Kidney (tissue), 14 donors: ENCODE measurements around the gene HEMK1. TPM values are rescaled to one million over a fixed set of nuclear protein-coding genes. Genes with fewer than 3 reads are reported as not detected.

Experiments
- DNase-seq, 5 donors: peaks; one replicate each; pipeline ENCODE4 v3.0.0-alpha.2; 2013 to 2020
- FAIRE-seq: peaks from 2 replicates; lab custom pipeline; 2012; peaks lifted over from hg19 to GRCh38; lab: Jason Lieb, UNC
- H3K27ac ChIP-seq, 2 donors: one replicate each; pipeline ENCODE4 v1.7.0; 2013; ENCODE audit warnings: low read depth in 2 of 2, low read length in 2 of 2, inconsistent platforms in 1 of 2
- H3K27me3 ChIP-seq: one replicate; pipeline ENCODE4 v1.7.1; 2013; ENCODE audit warnings: low read length, inconsistent platforms; ENCODE audit not compliant: control insufficient read depth, insufficient read depth
- H3K36me3 ChIP-seq, 3 donors: one replicate each; pipeline versions ENCODE4 v1.7.0 to v1.7.1; 2013; ENCODE audit warnings: low read length in 3 of 3, control low read depth in 1 of 3, inconsistent platforms in 1 of 3; ENCODE audit not compliant: insufficient read depth in 3 of 3, control insufficient read depth in 2 of 3
- H3K4me1 ChIP-seq, 3 donors: one replicate each; pipeline versions ENCODE4 v1.7.0 to v1.7.1; 2013; ENCODE audit warnings: low read length in 3 of 3, inconsistent platforms in 1 of 3, low read depth in 1 of 3; ENCODE audit not compliant: control insufficient read depth in 2 of 3, insufficient read depth in 2 of 3
- H3K4me3 ChIP-seq, 3 donors: one replicate each; pipeline versions ENCODE4 v1.7.0 to v1.8.1; 2013; ENCODE audit warnings: low read length in 3 of 3, control low read depth in 1 of 3, inconsistent platforms in 1 of 3
- H3K9ac ChIP-seq, 3 donors: one replicate each; pipeline versions ENCODE4 v1.7.0 to v1.7.1; 2013; ENCODE audit warnings: low read length in 3 of 3, control low read depth in 1 of 3, inconsistent platforms in 1 of 3
- H3K9me3 ChIP-seq, 3 donors: one replicate each; pipeline versions ENCODE4 v1.7.0 to v1.7.1; 2013; ENCODE audit warnings: low read length in 3 of 3, control low read depth in 1 of 3, inconsistent platforms in 1 of 3; ENCODE audit not compliant: control insufficient read depth in 2 of 3, insufficient read depth in 1 of 3
- CTCF ChIP-seq: IDR thresholded peaks from 3 replicates; pipeline ENCODE4 v1.5.1; 2012; ENCODE audit warnings: mild to moderate bottlenecking, moderate library complexity, borderline replicate concordance; ENCODE audit not compliant: insufficient read depth; ENCODE audit errors: extremely low read depth
- intact Hi-C: fragments of 100-400 bp; cut with DNase I; formaldehyde crosslinking; loops from one replicate; pipeline ENCODE4 v1.11.1; 2022
- polyA plus RNA-seq: library from polyadenylated mRNA; stranded (reverse); fragments of 350-450 nt; fragmentation: Illumina TruSeq; extraction: RNeasy Lipid Tissue Mini Kit (QIAGEN cat#74804); gene quantifications from one replicate; pipeline ENCODE4 v1.2.3, GENCODE V29; 2014; ENCODE audit warnings: low read depth, low replicate concordance; ENCODE audit not compliant: insufficient read depth
- total RNA-seq: library from RNA; stranded (reverse); fragmentation: NEBNext Ultra II Directional; extraction: Animal tissue kit (Norgen Biotek cat#: 25700); gene quantifications from one replicate; pipeline ENCODE4 v1.2.1, GENCODE V29; 2021
- donor health status: control.
- donor health status: control.
- donor health status: control.
- donor health status: control.
- donor health status: control.
- donor health status: DM: yes; HTN: yes; CAD: no.
- donor health status: Normal renal cell carcinoma (clear cell type).

The HEMK1 gene
- total and polyA plus RNA-seq, 2 donors from 2014 or later, result 25.1 to 30.3 TPM

- Histone ChIP-seq H3K36me3 (peaks cover 0 to 8% (median 2%) of the 10 kb centered on the region in 3 donors), H3K27ac (no peak overlapping the region), H3K4me3 (no peak overlapping the region), H3K27me3 (no peaks in the 10 kb centered on the region), H3K9ac (no peak overlapping the region), H3K9me3 (no peaks in the 10 kb centered on the region), H3K4me1 (peaks cover 0 to 28% (median 20%) of the 10 kb centered on the region in 3 donors)
- no peak for TF ChIP-seq CTCF
- intact Hi-C loops, result loop anchor here (5.0 kb wide), 1 partner anchor 38 kb away; the partner anchor contains the start of gene CISH
- DNase-seq (no peak), FAIRE-seq (no peak)
These were observed 5.1 kb downstream of the HEMK1 start for GRCh38 chr3:50574444-50574831.

GRCh38 chr3:50575372-50575771 lies 6.0 kb downstream of the HEMK1 start:
- peaks cover 0 to 23% (median 17%) of the 10 kb centered on the region in 3 donors for H3K4me1 ChIP-seq
- peaks cover 0 to 8% (median 2%) of the 10 kb centered on the region in 3 donors for H3K36me3 ChIP-seq
- no peak for TF ChIP-seq CTCF
- DNase-seq (no peak), FAIRE-seq (no peak)
- H3K9ac ChIP-seq, result no peak overlapping the region
- H3K27ac ChIP-seq, result no peak overlapping the region
- intact Hi-C loops, result no loop called here
- no peak overlapping the region for H3K4me3 ChIP-seq
- H3K9me3 ChIP-seq, result no peaks in the 10 kb centered on the region
- H3K27me3 ChIP-seq, result no peaks in the 10 kb centered on the region

- no peak for DNase-seq
- intact Hi-C loops, result no loop called here
- no peaks in the 10 kb centered on the region for H3K27me3 ChIP-seq
- no peak overlapping the region for H3K9ac ChIP-seq
- FAIRE-seq, result no peak
- H3K9me3 ChIP-seq, result no peaks in the 10 kb centered on the region
- no peak overlapping the region for H3K27ac ChIP-seq
- TF ChIP-seq CTCF, result no peak
- no peak overlapping the region for H3K4me3 ChIP-seq
- peaks cover 0 to 13% (median 4%) of the 10 kb centered on the region in 3 donors for H3K36me3 ChIP-seq
- H3K4me1 ChIP-seq, result peaks cover 0 to 19% (median 11%) of the 10 kb centered on the region in 3 donors
These were observed 8.0 kb downstream of the HEMK1 start for GRCh38 chr3:50577348-50577747.
